Activated T-cell treated with anti-CD3 and anti-CD28 coated beads, Interleukin-2, amount 50 U/mL, for 48 hours (primary cell): ENCODE data around the gene HES2.
"Not testable (repeated sequence)": the region's sequence is repeated elsewhere in the genome, so short reads cannot be mapped to it uniquely, and the experiment has no call there.

Experiments used
- DNase-seq, 2 experiments: peaks; one replicate each; pipeline ENCODE4 v3.0.0-alpha.2; 2020

The HES2 gene, protein sequence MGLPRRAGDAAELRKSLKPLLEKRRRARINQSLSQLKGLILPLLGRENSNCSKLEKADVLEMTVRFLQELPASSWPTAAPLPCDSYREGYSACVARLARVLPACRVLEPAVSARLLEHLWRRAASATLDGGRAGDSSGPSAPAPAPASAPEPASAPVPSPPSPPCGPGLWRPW

DNA sequence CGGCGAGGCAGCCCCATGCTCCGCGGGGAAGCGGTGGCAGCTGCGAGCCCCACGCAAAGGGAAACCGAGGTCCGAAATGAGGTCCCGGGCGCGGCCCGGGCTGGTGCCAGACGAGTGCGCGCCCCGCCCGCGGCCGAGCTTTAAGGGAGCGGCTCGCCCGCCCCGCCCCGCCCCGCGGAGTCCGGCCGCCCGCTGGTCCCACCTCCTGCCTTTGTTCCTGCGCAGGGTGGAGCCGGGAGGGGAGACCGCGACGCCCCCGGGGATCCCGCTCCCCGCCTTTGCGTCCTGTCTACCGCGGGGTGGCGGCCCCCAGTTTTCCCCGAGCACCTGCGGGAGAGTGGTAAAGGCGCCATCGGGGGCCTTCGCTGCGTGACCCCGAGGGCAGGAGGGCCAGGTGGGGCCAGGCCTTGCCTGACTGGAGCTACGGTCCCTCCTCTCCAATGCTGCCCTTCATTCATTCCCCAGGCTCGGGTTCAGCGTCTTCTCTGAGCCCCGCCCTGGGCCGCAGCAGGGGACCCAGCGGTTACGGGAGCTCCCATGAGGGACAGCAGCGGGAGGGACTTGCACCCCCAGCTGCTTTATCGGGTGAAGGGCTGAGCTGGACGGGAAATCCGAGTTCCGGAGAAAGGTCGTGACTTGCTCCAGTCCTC is at the start of gene HES2:
TSS of gene HES2 (minus strand) at position 116 of the 650 bp plus-strand sequence. CDS start at position 17, 99 bp downstream.
- peak in 1 of 2 experiments; percentile 38 for DNase-seq

DNA sequence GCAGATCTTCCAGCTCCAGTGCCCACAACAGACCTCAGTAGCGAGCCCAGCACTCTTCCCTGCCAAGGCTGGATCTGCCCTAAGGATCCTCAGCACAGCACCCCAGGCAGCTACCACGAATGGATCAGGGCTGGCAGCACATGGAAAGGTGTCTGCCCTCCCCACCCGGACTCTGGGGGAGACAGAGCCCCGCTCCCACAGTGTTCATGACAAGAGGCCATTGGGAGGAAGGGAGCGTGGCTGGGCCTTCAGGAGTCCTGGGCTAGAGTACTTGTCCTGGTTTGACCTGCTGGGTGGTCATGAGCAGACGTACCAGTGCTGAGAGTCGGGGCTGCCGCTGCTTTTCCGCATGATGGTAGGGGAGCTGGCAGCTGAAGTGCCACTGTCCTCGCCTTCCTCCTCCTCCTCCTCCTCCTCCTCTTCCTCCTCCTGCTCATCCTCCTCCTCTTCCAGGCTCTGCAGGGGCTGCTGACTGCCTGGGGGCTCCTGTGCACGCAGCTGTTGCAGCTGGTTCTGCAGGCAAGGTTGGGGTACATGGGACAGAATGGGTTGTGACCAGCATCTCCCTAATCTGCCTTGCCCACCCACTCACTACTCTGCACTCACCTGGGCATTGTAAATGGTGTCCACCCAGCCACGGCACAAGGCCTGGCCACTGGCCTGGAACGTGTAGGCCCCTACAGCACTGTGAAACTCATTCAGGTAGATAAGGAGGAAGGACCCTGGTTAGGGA is 49.2 kb upstream of the HES2 start:
- DNase-seq: no peak

DNA sequence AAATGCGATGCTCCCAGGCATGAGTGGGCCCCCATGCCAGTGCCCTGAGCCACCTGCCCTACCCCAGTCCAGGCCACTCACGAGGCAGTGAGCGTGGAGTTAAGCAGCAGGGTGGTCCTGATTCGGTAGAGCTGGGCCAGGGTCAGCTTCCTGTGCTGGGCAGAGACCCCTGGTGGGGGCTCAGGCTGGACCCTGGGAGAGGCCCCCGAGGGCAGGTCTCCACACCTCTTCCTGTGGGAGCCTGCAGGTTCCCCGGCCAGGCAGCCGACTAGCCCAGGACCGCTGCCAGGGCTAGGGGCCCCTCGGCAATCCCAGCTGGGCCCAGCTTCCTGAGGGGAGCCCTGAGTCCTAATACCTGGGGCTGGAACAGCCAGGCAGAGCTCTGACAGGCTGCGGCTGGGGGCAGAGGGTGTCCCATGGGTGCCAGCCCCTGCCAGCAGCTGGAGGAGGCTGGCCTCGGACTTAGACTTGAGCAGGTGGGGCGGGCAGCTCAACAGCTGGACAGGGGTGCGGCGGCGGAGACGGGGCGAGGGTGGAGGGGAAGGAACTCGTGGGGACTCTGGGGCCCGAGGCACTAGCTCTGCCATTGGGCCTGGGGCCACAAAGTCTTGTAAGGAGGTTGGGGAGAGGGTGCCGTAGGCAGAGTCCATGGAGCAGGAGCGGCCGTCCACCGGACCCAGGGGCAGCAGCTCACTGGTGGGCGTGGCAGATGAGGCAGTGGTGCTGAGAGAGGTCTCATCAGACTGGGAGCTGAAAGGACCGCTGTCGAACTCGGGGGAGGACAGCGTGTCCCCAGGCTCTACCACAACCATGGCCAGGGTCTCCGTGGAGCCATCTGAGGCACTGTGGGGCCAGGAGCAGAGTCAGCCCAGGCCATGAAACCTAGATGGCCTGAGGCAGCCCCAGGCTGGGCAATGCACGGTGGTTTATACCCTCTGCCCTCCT is 48.3 kb upstream of the HES2 start:
- DNase-seq: no peak

DNA sequence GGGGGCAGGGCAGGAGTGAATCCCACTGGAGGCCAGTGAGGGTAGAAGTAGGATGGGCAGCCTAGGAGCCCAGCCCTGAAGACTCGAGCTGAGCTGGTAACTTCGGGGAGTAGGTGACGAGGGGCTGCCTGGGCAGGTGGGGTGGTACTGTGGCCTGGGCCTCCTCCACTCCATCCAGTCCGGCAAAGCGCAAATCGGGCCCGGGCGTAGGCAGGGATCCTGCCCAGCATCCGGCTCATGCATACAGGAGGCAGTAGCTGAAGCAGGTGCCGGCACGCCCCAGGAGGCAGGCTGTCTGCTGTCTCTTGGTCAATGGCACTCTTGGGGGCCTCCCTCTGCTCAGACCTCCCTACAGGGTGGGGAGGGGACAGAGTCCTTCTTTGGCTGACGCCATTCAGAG is 47.5 kb upstream of the HES2 start:
- no peak for DNase-seq

DNA sequence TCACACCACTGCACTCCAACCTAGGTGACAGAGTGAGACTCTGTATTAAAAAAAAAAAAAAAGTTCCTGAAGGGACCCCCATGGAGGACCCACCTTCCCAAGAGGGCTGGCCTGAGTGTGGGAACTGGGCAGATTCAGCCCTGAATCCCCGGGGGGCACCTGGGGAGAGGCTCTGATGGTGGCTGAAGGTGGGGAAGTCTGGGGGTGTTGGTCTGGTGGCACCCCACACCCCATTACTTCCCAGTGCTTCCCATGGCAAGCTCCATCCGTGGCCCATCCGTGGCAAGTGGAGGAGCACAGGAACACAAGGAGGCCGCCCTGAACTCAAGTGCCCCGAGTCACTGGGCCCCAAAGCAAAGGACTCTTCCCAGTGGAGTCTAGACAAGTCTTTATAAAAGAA is 47.0 kb upstream of the HES2 start:
- no peak for DNase-seq

DNA sequence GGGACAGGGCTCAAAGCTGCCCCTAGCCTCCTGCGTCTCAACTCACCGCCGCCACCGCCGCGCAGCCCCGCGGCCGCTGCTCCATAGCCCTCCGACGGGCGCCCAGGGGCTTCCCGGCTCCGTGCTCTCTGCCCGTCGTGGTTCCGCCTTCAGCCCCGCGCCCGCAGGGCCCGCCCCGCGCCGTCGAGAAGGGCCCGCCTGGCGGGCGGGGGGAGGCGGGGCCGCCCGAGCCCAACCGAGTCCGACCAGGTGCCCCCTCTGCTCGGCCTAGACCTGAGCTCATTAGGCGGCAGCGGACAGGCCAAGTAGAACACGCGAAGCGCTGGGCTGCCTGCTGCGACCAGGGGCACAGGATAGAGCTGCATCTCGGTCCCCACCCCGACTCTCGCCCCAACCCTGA is 46.3 kb upstream of the HES2 start, which contains the start of gene TNFRSF25:
TSS of gene TNFRSF25 (minus strand) at position 151 of the 400 bp plus-strand sequence. CDS start at position 85, 66 bp downstream.
- DNase-seq: peak; percentile 66 to 76

DNA sequence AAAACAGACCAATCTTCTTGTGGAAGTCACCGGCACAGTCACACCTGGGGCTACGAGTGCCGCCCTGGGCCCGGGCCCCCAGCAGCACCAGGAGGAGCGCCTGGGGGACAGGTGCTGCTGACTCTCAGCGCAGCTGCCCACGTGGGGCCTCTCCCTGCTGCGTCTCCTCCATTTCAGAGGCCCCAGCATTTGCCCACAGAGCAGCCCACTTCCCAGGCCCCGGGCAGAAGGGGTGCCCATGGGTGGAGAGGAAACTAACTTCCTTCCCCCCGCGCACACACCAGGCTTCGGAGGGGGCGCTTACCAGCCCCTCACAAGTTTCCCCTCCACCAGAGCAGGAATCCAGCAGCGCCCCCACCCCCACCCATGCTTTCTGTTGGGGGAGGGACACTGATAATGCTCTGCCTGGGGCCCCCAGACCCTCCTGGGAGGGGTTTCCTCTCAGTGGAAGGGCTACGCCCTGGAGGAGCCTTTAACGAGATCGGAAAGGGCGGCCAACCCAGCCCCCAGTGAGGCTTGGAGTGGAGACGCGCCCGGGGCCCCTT is 45.8 kb upstream of the HES2 start:
- peak; percentile 71 to 75 for DNase-seq

DNA sequence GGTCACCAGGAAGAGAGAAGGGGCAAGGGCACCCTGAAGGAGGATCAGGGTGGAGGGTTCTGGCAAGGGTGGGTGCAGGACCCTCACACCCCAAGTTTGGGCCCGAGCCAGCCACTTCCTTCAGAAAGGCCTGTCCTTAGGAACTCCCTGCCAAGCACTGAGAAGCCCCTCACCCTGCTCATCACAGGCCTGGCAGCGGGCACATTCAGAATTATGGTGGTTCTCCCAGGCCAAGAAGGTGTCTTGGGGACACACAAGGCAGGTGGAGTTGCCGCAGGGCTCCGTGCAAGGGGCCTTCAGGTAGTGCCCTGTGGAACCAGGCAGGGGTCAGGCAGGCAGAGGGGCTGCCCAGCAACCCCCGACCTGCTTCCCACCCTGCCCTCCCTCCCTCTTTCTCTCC is 45.2 kb upstream of the HES2 start:
- DNase-seq: no peak

DNA sequence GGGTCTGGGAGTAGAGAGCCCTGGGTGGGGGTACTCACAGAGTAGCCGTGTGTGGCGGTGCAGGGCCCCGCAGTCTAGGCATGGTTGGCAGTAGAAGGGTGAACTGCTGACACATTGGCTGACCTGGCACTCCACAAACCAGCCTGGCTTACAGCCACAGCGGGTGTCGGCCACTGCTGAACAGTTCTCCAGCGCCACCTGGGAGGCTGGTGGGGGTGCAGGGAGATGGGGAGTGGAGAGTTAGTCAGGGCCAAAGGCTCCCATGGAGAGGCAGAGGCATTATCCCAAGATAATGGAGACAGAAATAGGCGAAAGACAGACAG is 44.8 kb upstream of the HES2 start:
- DNase-seq: peak; percentile 70 to 76

DNA sequence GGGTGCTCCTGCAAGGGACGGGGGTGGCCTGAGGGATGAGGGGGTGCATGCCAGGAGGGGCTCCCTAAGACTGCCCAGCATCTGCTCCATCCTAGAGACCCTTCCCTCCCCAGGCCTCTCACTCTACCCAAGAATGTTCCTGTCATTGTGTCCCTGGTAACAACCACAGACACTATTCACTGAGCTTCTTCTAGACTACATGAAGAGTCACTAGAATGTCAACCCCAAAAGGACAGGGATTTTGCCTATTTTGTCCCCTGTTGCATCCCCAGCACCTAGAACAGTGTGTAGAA is 43.3 kb upstream of the HES2 start:
- DNase-seq: no peak

DNA sequence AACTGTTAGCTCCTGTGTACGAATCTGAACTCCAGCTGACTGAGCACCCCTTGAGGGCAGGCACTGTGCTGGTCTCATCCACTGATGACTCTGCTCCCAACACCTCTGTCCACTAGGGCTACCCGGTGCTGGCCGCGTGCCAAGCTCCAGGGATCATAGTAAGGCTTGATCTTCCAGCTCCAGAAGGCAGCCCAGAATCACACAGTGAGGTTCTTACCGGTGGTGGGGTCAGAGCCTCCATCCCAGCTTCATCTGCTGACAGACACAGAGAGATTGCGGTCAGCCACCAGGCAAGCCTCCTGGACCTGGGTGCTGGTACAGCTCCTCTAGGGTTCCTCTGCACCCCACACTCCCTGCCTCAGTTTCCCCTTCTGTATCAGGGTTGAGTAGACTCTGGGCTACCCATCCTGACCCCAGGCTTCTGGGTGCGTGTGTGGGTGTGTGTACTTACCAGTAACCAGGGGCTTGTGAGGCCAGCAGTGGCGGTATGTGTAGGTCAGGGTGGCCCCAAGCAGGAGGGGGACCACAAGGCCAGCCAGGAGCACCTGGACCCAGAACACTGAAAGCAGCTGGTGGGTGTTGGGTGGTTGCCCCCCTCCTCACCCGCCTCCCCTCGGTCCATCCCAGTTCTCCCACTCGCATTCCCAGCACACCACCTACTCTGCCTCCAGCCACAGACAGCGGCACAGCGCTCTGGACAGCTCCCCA is 42.8 kb upstream of the HES2 start:
- no peak for DNase-seq

DNA sequence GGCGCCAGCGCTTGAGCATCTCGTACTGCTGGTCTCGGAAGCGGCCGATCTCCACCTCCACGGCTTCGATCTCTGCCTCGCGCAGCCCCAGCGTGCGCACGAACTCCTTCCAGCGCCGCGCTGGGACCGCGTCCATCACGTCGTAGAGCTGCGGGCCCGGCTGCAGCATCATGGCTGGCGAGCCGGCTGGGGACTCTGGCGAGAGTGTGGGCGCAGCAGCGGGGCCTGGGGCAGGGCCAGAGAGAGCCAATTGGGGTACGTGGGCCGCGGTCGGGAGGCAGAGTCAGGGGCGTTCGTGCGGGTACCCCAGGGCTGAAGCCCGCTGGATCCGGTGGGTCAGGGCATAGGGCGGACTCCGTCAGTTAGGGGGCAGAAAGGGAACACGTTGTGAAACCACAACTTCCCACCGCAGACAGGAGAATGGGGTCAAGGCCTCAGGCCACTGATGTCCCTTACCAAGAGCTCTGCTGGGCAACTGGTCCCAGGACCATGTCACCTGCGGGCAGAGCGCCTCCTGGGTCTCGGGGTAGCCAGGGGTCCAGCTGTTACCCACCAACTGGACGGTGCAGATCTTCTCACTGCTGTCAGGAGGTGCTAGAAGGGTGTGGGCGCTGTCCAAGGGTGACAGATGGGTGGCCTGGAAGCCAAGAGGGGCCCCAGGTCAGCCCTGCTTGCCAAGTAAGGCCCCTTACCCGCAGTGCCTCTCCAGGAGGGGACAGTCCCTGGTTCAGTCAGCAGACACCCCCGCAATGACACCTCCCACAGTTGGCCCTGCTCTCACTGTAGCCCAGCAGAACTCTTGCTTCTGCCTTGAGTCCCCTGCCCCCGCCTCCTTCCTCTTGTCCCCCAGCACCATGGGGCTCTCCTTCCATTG is 42.1 kb upstream of the HES2 start:
- DNase-seq: peak in 1 of 2 experiments; percentile 44

DNA sequence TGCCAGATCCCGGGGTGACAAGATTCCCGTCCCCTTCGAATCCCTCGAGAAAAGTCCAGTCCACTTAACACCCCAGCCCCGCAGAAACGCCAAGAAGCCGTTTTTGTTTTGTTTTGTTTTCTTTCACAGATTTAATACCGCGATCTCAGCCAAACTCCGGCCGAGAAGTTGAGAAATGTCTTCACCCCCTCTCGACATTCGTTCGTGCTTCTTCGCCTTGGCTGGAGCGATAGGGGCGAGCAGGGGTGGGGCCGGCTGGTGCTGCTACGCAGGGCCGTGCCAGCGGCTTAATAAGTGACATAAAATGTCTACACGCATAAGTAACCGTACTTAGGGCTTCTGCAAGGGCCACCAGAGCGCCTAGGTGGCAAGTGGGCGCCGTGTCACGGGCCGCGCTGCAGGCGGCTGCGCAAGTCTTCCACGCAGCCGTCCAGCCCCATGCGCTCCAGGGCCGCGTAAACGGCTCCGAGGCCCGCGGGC is 41.4 kb upstream of the HES2 start:
- no peak for DNase-seq

DNA sequence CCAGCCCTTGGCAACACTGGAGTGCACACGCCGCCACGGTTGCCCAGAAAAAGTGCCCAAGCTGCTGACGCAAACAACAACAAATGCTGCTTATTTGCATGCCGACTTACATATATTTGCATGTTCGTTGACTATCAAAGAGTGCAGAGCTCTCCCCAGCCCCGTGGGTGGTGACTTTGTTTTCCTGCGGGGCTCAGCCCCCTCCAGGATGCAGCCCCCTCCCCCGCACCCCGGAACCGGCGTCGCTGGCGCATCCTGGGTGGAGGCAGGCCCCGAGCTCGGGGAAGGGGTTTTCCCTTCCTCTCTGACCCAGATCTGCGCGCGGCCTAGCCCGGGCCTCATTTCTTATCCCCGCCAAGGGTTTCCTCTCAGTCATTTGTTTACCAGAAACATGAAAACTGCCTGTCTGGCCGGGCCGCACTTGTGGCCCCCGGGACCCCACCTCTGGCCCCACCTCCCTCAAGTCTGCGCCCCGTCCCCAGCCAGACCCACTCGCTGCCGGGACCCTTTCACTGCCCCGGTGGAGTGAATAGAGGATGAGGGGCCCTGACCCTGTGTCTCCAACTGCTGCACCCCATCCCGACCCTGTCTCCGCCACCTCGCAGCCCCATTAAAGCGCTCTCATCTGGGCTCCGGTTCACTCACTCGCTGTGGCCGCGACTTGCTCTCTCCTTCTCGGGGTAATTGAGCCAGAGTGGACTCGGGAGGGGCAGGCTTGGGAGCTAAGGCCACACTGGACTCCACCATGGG is 40.8 kb upstream of the HES2 start:
- peak; percentile 84 to 87 for DNase-seq

DNA sequence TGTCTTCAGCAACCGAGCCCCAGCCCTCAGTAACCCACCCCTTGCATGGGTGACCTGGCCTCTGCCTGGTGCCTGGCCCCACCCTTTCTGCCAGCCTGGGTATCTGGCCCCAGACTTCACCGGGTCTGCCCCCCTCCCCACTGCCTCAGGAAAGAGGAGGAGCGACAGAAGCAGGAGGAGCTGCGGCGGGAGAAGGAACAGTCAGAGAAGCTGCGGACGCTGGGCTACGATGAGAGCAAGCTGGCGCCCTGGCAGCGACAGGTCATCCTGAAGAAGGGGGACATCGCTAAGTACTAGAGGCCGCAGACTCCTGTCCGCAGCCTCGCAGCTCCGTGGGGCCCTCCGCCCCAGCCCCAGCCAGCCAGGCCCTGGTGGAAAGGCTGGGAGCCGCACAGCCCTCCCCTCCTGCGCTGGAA is 40.1 kb upstream of the HES2 start:
- peak in 1 of 2 experiments; percentile 62 for DNase-seq

DNA sequence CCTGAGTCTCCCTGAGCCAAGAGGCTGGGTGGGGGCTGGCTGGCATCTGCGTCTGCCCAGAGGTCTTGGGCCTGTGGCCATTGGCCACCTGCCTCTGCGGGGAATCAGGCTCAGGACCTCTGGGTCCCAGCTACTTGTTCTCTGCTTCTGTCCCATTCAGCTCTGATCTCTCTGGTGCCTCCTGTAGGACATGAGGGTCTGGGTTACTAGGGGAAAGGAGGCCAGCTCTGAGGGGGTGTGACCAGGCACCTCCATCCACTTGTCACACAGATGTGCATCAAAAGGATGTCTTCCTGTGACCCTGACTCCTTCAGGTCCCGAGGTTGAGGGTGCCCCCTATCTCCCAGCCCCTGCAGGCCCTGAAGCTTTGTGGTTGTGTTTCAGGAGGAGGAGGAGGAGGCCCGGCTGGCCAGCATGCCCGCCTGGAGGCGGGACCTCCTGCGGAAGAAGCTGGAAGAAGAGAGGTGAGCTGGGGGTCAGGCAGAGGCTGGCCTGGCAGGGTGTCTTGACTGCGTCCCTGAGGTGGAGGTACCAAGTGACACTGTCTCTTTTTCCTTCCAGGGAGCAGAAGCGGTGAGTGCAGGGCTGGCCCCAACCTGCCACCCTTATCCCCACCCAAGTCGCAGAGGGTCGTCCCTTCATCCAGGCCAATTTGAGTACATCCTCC is 37.2 kb upstream of the HES2 start:
- no peak for DNase-seq

DNA sequence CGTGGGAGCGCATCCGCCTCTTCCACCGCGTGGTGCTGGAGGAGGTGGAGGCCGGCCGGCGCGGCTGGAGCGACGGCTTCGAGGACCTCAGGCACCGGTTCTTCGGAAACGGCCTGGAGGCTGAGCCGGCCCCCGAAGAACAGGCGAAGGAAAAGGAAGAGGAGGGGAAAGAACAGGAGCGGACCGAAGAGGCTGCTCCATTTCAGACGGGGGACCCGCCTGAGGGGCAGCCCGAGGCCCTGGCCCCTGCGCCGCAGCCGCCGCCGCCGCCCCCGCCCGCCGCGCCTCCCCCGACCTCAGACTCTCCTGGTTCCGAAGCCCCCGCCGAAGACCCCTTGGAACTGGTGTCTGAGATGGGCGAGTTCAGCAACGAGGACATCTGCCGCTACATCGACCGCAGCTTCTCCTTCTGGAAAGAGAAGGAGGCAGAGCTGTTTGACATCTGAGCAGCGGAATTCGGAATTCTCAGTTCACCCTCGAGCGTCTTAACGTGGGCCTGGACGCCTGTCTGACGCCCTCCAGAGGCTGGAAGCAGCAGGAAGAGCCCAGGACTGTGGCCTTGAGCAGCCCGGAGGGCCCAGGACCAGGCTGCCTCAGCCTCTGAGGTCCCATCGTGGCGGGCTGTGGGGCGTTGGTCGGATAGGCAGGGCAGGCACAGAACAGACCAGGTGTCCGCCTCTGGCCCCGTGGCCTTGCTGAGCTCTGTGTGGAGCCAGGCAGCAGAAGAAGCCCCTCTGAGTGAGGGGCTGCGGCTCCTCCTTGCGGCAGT is 36.2 kb upstream of the HES2 start:
- DNase-seq: not testable (repeated sequence)

DNA sequence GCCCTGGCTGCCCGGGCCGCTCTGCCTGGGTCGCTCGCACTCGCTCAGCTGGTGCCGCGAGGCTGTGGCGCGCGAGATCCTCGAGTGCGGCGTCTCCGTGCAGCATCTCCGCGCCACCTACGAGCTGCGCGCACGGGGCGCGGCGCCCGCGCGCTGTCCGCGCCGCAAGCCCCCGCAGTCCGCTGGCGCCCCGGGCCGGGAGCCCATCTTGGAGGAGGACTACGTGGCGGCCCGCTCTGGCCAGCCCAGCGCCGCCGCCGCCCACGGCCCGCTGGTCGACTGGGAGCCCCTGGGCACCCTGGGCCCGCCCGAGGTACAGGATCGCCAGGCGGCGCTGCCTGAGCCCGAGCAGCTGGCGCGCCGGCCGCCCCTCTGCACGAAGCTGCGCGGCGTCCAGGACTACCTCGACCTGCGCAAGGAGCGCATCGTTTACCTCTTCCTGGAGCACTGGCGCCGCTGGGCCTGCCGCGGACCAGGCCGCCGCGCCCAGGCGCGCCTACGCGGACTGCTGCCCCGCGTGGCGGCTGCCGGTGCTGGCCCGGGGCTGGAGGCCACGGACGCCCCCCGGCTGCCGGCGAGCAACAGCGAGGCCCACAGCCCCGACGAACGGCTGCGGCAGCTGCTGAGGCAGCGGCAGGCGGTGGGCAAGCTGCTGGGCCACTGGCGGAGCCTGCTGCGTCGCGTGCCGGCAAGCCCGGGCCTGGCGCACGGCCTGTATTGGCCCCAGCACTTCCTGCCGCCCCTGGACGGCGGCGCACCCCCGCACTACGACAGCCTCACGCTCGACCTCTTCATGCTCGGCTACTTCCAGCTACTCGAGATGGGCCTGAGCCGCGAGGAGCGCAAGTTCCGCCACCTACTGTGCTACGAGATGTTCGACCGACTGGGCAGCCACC is 35.4 kb upstream of the HES2 start:
- DNase-seq: peak in 1 of 2 experiments; percentile 67
